Pancreas (tissue), 10 donors: ENCODE measurements around the gene N4BP2L2. TPM values are rescaled to one million over a fixed set of nuclear protein-coding genes. Genes with fewer than 3 reads are reported as not detected.

ENCODE experiments used
- ATAC-seq, 4 donors: fragments of 200-7000 bp; cut with Tn5 transposase; one replicate each; pipeline versions ENCODE4 v1.8.0 to v1.9.1; 2020; ENCODE audit warnings: mild to moderate bottlenecking in 4 of 4, moderate library complexity in 4 of 4
- DNase-seq, 6 donors: peaks; one replicate each; pipeline ENCODE4 v3.0.0-alpha.2; 2020
- FAIRE-seq: peaks from 2 replicates; lab custom pipeline; 2012; peaks lifted over from hg19 to GRCh38; lab: Jason Lieb, UNC
- H3K27ac ChIP-seq, 4 donors: fragments of 200-600 bp; sonication (generic); 1 replicate in 3 of 4; 2 replicates in 1 of 4; pipeline versions ENCODE4 v1.5.0 to v1.8.0; 2020
- H3K27me3 ChIP-seq, 4 donors: fragments of 200-600 bp; one replicate each; pipeline ENCODE4 v1.8.0; 2021
- H3K36me3 ChIP-seq, 3 donors: fragments of 200-600 bp; sonication (generic) in 1 of 3; one replicate each; pipeline versions ENCODE4 v1.5.0 to v1.8.0; 2020 to 2021
- H3K4me1 ChIP-seq, 3 donors: fragments of 200-600 bp; one replicate each; pipeline ENCODE4 v1.8.0; 2021
- H3K4me3 ChIP-seq, 4 donors: fragments of 200-600 bp; sonication (generic) in 2 of 4; one replicate each; pipeline versions ENCODE4 v1.5.0 to v1.8.0; 2020 to 2021
- H3K9me3 ChIP-seq, 4 donors: fragments of 200-600 bp; one replicate each; pipeline ENCODE4 v1.8.0; 2021
- CTCF ChIP-seq, 4 donors: fragments of 200-600 bp; sonication (generic) in 3 of 4; IDR thresholded peaks; one replicate each; pipeline versions ENCODE4 v1.5.0 to v1.8.0; 2021; ENCODE audit warnings: antibody characterized with exemption in 4 of 4
- WGBS, 2 donors: extraction: QIAGEN DNeasy Blood & Tissue Kit; methylation state at CpG; one replicate each; pipeline ENCODE4 v1.1.7; 2013; 5-methylcytosine and 5-hydroxymethylcytosine counted together
- intact Hi-C, 3 donors: fragments of 100-400 bp; cut with DNase I; formaldehyde crosslinking; loops; one replicate each; pipeline versions ENCODE4 v1.11.1 to v1.14.2; 2022
- polyA plus RNA-seq, 2 donors: library from polyadenylated mRNA; stranded (reverse); fragments of 200-250 nt; gene quantifications; one replicate each; pipeline ENCODE4 v1.2.3, GENCODE V29; 2013
- total RNA-seq, 6 donors: library from RNA; stranded (reverse); fragmentation: NEBNext Ultra II Directional in 4 of 6; extraction: Animal tissue kit (Norgen Biotek cat#: 25700) in 4 of 6; gene quantifications; one replicate each; pipeline versions ENCODE4 v1.2.1 to v1.2.4, GENCODE V29; 2021 to 2023
- donor health status: healthy with polysubstance abuse.
- donor health status: DM: no; HTN: no; CAD: no; lungs with moderate emphysema.
- donor health status: DM: no; HTN: no; CAD: no.
- donor health status: control.
- donor health status: control.
- donor health status: Bipolar disorder and iron deficiency.
- donor health status: DM: yes; HTN: yes; CAD: no.
- donor health status: DM: no; HTN: no; CAD: no.
- donor health status: DM: no; HTN: no; CAD: no.
- donor health status: DM: yes; HTN: yes; CAD: no.

The N4BP2L2 gene
- total and polyA plus RNA-seq, 8 donors: 31.5 to 79.9 (median 50.3) TPM

DNA sequence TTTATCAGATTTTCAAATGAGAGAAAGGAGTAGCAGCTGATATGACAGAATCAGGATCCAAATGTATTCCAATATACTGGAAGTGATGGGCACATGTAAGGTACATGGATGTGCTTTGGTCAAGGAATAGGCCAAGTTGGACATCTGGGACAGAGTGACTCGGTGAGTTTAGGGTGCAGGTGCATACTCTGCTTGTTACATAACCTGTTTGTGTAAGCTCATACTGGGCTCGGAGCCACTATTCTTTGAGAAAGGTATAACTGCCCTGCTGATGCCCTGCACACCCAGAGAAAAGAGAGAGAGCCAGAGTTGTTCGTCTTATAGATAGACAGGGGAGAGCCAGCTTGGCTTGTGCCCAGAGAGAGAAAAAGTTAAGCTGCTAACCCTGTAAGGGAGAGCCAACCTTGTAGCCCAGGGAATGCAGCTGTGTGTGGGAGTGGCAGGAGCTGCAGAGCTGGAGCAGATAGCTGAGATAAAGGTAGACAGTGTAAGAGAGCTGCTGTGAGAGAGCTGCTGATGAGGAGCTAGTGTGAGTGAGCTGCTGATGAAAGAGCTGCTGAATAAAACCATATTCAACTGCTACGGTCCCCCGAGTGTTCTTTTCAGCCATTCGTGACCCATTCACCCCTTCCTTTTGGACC is 70.0 kb downstream of the N4BP2L2 start:
- Histone ChIP-seq H3K27me3 (no peaks in the 10 kb centered on the region), H3K36me3 (peaks cover 0 to 4% (median 0%) of the 10 kb centered on the region in 3 donors), H3K9me3 (no peaks in the 10 kb centered on the region), H3K27ac (no peak overlapping the region), H3K4me1 (no peaks in the 10 kb centered on the region), H3K4me3 (no peak overlapping the region)
- intact Hi-C loops: no loop called here
- WGBS, 2 donors: 71 to 74% methylated on average over 6 of the region's 6 CpGs
- ATAC-seq (peak in 1 of 4 donors; percentile 32), DNase-seq (no peak), FAIRE-seq (no peak)
- no peak for TF ChIP-seq CTCF (IDR thresholded peaks at IDR 0.05)

DNA sequence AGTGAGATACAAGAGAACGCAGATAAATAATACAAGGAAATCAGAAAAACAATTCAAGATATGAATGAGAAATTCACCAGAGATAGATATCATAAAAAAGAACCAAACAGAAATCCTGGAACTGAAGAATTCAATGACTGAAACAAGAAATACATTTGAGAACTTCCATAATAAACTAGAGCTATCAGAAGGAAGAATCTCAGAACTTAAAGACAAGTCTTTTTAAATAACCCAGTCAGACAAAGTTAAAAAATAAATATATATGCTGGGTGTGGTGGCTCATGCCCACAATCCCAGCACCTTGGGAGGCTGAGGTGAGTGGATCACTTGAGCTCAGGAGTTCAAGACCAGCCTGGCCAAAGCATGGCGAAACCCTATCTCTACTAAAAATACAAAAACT is 82.0 kb downstream of the N4BP2L2 start:
- no peak overlapping the region for H3K27ac ChIP-seq
- peaks cover 0 to 4% (median 0%) of the 10 kb centered on the region in 4 donors for H3K9me3 ChIP-seq
- FAIRE-seq (no peak), DNase-seq (no peak), ATAC-seq (no peak)
- WGBS, 2 donors: 98% methylated on average over 2 of the region's 2 CpGs
- no peaks in the 10 kb centered on the region for H3K36me3 ChIP-seq
- H3K4me1 ChIP-seq: no peaks in the 10 kb centered on the region
- no peak for TF ChIP-seq CTCF (IDR thresholded peaks at IDR 0.05)
- intact Hi-C loops: no loop called here
- no peak overlapping the region for H3K4me3 ChIP-seq
- H3K27me3 ChIP-seq: no peaks in the 10 kb centered on the region

DNA sequence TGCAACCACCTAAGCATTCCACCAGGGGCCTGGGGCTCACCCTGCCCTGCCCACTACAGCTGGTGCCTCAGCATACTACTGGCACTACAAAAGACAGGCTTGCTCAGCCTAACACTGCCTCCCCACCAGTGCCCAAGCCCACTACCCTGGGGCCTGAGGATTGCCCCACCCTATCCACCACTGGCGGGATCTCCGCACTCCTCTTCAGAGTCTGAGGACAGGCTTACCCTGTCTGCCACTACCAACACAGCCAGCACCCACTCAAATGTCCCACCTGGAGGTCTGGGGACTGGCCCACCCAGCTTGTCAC is 83.0 kb downstream of the N4BP2L2 start:
- H3K27ac ChIP-seq: no peak overlapping the region
- no peak for TF ChIP-seq CTCF (IDR thresholded peaks at IDR 0.05)
- ATAC-seq (no peak), FAIRE-seq (no peak), DNase-seq (no peak)
- intact Hi-C loops: no loop called here
- no peak overlapping the region for H3K4me3 ChIP-seq
- H3K4me1 ChIP-seq: no peaks in the 10 kb centered on the region
- peaks cover 0 to 4% (median 0%) of the 10 kb centered on the region in 4 donors for H3K9me3 ChIP-seq
- 94 to 100% methylated on average over 2 of the region's 2 CpGs for WGBS, 2 donors
- H3K36me3 ChIP-seq: no peaks in the 10 kb centered on the region
- H3K27me3 ChIP-seq: no peaks in the 10 kb centered on the region

GRCh38 chr13:32454886-32455593 is 83.6 kb downstream of the N4BP2L2 start:
- FAIRE-seq (no peak), ATAC-seq (no peak), DNase-seq (no peak)
- no peak for TF ChIP-seq CTCF (IDR thresholded peaks at IDR 0.05)
- no peaks in the 10 kb centered on the region for H3K36me3 ChIP-seq
- 87 to 88% methylated on average over 8 of the region's 8 CpGs for WGBS, 2 donors
- no peak overlapping the region for H3K27ac ChIP-seq
- H3K4me1 ChIP-seq: no peaks in the 10 kb centered on the region
- H3K4me3 ChIP-seq: no peak overlapping the region
- no peaks in the 10 kb centered on the region for H3K27me3 ChIP-seq
- intact Hi-C loops: no loop called here
- H3K9me3 ChIP-seq: peaks cover 0 to 4% (median 0%) of the 10 kb centered on the region in 4 donors

DNA sequence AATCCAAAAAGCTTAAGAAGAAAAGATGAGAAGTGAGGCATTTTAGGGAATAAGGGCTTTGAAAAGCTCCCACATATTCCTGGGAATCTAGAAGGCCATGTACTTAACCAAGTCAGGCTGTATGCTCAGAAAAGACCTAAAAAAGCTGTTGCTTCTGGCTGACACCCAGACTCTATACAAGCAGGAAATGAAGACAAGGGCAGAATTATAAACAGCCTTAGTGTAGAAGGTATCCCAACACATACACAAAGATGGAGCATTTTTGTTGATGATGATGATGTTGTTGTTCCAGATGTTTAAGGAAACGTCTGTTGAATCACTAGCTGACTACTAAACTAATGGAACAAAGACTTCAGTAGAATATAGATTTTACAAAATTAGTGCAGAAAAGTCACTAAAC is 84.6 kb downstream of the N4BP2L2 start:
- Histone ChIP-seq H3K27ac (no peak overlapping the region), H3K36me3 (no peaks in the 10 kb centered on the region), H3K9me3 (peaks cover 0 to 4% (median 0%) of the 10 kb centered on the region in 4 donors), H3K27me3 (no peaks in the 10 kb centered on the region), H3K4me1 (no peaks in the 10 kb centered on the region), H3K4me3 (no peak overlapping the region)
- no peak for FAIRE-seq
- WGBS, 2 donors: 66 to 85% methylated on average over 1 of the region's 1 CpG
- TF ChIP-seq CTCF (IDR thresholded peaks at IDR 0.05): no peak
- no peak for DNase-seq
- intact Hi-C loops: no loop called here
- no peak for ATAC-seq
